ENCODE results near the gene NRCAM.

DNA sequence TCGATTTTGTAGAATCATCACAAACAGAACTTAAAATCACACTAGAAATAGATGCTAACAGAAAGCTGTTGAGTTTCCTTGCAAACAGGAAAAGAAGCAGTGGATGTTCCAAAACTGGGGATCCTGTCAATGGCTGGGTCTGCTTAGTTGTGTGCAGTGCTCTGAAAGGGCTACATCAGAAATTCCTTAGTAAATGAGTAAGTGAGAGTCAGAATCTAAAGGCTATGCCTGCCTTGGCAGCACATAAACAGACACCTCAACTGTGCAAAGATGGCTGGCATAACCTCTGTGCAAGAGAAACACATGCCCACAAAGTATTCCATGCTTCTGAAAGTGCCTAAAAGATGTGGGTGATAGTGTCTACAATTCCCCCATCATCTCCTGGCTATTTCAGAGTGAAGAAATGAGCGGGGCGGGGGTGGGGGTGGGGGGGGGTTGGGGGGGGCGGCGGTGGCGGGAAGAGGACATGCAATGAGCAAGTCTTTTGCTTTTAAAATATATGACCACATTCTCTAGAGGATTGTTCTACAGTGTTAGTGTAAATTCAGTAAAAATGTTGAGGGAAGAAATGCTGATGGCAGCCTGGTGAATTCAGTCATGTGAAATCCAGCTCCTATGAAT is 187.9 kb downstream of the NRCAM start:
- TF ChIP-seq, protein P1, sequence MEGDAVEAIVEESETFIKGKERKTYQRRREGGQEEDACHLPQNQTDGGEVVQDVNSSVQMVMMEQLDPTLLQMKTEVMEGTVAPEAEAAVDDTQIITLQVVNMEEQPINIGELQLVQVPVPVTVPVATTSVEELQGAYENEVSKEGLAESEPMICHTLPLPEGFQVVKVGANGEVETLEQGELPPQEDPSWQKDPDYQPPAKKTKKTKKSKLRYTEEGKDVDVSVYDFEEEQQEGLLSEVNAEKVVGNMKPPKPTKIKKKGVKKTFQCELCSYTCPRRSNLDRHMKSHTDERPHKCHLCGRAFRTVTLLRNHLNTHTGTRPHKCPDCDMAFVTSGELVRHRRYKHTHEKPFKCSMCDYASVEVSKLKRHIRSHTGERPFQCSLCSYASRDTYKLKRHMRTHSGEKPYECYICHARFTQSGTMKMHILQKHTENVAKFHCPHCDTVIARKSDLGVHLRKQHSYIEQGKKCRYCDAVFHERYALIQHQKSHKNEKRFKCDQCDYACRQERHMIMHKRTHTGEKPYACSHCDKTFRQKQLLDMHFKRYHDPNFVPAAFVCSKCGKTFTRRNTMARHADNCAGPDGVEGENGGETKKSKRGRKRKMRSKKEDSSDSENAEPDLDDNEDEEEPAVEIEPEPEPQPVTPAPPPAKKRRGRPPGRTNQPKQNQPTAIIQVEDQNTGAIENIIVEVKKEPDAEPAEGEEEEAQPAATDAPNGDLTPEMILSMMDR (IDR thresholded peaks at IDR 0.05; ENCODE audit: low read length) = no peak
- TF ChIP-seq EZH2phosphoT487 (IDR thresholded peaks at IDR 0.05; ENCODE audit: low read length) = no peak

Data from MM.1S (cell line).